NCI-H2029 (cell line): ENCODE results near the gene NOL4L.
"Not testable (repeated sequence)": the region's sequence is repeated elsewhere in the genome, so short reads cannot be mapped to it uniquely, and the experiment has no call there.

Experiments used
- DNase-seq: peaks from one replicate; lab custom pipeline; 2025; lab: John Stamatoyannopoulos, UW

Gene NOL4L

DNA sequence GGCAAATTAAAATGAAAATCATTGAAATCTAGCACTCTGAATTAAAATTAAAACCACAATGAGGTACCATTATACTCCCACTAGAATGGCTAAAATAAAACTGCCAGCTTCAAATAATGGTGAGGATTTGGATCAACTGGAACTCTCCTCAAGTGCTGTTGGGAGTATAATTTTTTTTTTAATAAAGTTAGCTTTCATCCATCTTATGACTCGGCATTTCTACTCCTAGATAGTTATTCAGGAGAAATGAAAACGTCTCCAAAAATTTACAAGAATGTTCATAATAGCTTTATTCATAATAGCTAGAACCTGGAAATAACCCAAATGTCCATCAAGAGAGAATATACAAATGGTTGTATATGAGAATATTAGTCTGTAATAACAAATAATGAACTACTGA, 163.8 kb downstream of the NOL4L start:
- DNase-seq: no peak

DNA sequence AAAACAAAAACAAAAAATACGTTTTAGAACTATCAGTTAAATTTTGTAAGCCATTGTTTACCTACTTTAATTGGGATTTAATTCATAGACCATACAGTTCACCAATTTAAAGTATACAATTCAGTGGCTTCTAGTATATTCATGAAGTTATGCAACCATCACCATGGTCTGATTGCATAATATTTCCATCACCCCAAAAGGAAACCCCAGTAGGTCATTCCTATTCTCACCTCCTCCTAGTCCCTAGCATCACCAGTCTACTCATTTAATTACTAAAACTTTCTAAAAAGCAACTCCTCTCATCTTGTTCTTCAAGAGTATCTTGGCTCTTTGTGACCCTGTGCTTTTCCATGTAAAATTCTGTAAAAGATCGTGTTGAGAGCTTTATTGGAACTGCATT, 166.8 kb downstream of the NOL4L start:
- no peak for DNase-seq

DNA sequence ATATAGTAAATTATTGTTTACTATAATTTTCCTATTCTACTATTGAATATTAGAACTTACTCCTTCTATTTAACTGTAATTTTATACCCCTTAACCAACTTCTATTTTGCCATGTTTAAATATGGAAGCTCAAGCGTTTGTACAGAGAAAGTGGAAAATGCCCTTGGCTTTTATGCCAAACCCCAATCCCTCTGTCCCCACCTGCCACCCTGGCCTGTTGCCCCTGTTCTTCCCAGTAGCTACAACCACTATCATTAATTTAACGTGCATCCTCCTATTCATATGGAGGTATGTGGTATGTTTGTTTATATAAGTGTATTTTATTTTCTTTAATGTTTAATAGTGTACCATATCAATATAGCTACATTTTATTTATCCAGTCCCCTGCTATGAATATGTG, 168.9 kb downstream of the NOL4L start:
- DNase-seq: no peak

DNA sequence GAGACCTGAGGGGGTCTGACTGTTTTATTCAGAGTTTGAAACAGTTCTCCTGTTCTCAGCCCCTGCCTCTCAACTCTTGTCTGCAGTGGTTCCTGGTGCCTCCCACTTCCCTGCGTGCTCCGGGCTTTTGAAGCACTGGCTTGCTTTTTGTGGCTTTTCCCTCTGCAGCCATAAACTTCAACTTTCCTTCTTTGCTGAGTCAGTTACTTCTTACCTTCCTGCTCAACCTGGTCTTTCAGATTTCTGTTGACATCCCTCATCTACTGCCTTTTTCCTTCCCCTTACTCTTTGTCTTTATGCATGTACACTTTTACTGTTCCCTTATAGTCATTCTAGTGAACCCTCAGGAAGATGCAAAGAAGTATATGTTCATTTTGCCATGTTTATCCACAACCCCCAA, 169.6 kb downstream of the NOL4L start:
- no peak for DNase-seq

DNA sequence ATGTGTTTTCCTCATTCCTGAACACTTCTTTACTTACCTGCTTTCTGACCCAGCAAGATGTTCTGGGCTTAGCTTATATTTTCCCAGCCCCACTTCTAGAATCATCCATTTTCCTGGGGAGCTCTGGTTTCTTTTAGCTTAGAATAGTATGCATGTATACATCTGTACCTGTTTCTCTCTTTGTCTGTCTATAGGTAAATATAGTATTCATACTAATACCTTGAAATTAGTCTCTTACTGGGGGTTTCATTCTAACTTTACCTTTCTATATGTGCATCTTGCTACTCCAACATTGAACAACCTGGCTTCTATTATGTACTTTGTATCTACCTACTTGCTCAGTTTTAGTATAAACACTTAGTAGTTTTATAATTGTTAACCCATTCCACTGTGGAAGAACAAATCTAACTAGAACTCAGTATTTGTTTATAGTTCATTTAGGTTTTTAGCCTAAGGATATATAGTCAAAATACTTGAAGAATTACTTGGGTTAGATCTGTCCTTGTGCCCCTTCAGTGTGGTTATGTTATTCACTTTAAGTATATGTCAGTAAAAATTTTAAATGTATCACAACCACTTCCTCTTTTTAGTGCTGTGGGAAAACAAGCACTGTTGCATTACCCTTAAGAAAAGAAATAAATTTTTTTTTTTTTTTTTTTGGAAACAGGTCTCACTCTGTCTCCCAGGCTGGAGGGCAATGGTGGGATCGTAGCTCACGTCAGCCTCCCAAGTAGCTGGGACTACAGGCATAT, 173.0 kb downstream of the NOL4L start:
- DNase-seq: no peak

DNA sequence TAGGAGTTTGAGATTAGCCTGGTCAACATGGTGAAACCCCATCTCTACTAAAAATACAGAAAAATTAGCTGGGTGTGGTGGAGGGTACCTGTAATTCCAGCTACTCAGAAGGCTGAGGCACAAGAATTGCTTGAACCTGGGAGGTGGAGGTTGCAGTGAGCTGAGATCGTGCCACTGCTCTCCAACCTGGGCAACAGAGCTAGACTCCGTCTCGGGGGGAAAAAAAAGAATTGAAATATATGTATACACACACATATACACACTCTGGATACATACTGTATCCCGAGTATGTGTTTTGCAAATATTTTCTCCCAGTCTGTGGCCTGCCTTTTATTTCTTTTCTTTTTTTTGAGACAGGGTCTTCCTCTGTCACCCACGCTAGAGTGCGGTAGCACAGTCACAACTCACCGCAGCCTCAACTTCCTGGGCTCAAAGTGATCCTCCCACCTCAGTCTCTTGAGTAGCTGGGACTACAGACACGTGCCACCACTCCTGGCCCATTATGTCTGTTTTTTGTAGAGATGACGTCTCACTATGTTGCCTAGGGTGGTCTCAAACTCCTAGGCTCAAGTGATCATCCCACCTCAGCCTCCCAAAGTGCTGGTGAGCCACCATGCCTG, 177.9 kb downstream of the NOL4L start:
- DNase-seq: not testable (repeated sequence)

DNA sequence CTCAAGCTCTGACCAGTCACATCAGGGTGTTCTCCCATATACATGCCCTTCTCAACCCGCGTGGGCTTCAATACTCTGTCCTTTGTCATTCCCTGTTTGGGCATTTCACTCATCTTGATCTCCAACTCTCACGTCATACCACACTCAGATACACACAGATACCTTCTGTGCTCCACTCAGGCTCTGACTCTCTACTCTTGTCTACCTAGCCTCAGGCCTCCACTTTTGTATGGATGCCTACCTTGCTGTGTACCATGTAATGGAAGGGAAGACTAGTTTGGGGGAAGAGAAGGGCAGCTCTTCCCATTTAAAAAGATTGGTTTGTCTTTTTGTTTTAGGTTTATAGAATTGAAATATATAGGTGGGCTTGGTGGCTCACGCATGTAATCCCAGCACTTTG, 178.4 kb downstream of the NOL4L start:
- no peak for DNase-seq

DNA sequence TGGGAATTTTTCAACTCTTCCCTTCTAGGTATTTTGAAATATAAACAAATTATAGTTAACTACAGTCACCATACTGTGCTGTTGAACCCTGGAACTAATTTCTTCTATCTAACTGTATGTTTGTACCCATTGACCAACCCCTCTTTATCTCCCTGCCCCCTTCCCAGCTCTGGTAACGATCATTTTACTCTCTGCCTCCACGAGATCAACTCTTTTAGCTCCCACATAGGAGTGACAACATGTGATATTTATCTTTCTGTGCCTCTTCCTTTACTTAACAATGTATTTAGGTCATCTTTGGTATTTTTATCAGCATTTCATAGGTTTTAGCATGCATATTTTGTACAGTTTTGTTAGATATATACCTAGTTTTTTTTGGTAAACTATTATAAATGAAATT, 181.1 kb downstream of the NOL4L start:
- DNase-seq: no peak

DNA sequence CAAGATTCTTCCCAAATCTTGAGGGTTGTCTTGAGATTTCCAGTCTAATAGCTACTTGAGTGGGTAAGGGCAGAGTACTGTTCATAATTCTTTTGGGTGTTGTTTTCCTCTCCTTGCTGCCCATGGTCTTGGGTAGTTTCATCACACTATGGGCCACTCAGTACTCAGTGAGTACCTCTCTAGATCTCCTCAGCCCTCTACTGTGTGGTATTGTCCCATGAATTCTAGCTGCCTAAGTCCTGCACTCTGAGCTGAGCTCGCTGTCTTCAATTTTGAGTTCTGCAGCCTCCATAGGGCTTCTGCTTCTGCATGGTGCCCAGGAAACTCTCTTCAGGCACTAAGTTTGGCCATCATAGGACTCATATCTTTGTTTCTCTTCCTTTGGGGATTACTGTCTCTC, 184.7 kb downstream of the NOL4L start:
- no peak for DNase-seq

DNA sequence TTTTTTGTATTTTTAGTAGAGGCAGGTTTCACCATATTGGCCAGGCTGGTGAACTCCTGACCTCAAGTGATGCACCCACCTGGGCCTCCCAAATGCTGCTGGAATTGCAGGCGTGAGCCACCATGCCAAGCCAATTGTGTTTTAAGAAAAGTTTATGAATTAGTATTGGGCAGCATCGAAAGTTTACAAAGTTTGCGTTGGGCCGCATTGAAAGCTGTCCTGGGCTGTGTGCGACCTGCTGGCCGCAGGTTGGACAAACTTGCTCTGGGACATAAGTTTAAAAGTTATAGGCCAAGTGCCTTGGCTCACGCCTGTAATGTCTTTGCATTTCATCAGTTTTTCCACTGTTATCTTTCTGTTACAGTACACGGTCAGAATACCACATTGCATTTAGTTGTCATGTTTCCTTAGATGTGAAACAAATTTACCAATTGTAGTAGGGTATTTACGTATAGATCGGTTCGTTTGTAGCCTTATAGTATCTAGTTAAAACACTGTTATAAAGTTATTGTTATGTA, 187.5 kb downstream of the NOL4L start:
- no peak for DNase-seq

DNA sequence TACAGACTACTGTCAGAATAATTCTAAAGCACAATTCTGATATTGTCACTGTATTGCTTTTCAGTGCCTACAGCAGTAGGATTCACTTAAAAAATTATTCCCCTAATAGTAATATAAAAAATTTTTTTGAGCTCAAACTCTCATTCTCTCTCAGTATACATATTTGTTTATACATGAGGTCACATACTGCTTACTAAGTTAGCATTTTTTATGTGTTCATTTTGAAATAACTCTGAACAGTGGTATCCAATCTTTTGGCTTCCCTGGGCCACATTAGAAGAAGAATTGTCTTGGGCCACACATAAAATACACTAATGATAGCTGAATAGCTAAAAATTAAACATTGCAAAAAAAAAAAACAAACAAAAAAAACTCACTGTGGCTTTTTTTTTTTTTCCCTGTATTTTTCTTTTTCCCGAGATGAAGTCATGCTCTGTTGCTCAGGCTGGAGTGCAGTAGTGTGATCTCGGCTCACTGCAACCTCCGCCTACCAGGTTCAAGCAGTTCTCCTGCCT, 188.4 kb downstream of the NOL4L start:
- no peak for DNase-seq

DNA sequence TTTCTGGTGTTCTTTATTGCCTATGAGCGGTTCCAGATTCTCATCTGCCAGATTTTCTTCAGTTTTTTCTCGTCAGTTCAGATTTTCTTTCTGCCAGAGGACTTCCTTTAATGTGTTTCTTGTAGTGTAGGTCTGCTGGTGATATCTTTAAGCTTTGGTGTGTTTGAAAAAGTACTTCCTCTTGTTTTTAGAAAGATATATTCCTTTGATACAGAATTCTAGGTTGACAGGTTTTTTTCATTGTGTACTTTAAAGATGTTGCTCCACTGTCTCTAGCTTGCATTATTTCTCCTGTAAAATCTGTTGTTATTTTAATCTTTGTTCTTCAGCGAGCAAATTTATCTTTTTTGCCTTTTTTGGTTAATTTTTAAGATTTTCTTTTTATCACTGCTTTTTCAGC, 190.1 kb downstream of the NOL4L start:
- DNase-seq: no peak
